Germinal center (tissue), 1 donor: ENCODE measurements around the gene TNFAIP2.

Source experiments
- DNase-seq: peaks from one replicate; pipeline ENCODE4 v3.0.0; 2012; ENCODE audit warnings: mixed read lengths, low spot score

TNFAIP2 gene

DNA sequence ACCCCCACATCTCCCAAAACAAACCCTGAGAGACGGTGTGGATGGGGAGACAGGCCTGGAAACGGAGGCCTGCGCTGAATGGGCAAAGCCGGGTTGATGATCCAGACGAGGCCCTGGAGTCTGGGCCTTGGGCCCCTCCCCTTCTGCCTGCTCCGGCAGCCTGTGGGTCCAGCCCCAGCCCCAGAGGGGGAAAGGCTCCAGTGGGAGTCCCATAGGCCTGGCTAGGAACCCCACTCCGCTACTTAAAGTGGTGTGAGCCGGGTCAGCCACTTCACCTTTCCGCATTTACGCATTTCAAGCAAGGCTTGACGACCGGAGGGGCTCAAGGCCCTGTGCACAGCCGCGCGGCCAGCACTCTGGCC, 695 bp upstream of the TNFAIP2 start:
- DNase-seq: no peak

DNA sequence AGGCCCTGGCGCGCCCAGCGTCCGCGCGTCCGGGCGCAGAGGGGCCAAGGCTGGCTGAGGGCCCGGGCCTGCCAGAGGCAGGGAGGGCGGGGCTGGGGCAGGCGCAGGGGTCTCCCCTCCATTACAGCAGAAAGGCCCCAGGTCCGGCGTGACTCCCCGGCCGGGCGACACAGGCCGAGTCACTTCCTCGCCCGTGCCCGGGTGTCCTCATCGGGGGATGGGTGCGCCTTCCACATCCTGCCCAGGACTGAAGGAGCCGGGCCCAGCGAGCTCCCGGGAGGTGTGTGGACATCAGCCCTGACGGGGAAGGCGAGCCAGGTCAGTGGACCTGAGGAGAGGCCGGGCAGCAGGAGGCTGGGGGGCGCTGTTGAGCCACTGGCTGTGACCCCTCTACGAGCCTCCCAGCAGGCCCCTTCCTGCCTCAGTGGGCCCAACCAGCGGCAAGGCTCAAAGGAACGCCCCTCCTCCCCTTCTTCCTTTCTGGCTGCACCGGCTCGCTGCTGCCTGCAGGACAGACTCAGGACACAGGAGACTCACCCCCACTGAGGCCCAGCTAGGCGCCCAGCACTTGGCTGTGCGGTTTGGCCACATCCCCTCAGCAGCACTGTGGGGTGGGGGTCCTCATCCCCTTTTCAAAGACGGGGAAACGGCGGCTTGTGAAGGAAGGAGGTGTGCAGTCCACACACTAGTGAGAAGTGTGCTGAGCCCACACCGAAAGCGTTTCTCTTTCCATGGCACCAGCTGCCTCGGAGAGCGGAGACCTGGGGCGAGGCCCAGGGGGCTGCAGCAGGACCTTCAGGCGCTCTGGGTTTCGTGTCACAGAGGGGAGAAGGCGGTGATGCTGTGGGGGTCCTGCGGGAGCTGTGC, 606 bp downstream of the TNFAIP2 start:
- no peak for DNase-seq

DNA sequence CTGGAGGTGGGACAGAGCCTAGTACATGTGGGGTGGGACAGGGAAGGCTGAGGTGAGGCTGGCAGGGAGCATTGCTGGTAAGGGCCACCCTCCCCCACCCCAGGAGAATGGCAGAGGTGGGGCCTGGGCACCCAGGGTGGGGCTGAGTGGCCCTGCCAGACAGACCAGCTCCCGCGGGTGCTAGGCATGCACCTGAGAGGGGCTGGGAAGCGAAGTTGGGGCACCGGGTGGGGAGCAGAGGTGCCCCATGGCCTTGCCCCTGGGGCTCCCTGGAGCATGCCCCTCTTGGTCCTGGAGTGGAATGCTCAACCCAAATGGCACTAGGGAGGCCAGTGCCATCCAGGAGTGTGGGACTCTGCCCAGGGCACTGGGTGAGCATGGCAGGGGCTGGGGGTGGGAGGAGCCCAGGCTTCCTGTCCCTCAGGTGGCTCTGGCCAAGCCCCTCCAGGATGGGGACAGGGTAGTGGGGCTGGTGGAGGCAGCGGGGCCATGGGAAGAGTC, 1.3 kb downstream of the TNFAIP2 start:
- no peak for DNase-seq

DNA sequence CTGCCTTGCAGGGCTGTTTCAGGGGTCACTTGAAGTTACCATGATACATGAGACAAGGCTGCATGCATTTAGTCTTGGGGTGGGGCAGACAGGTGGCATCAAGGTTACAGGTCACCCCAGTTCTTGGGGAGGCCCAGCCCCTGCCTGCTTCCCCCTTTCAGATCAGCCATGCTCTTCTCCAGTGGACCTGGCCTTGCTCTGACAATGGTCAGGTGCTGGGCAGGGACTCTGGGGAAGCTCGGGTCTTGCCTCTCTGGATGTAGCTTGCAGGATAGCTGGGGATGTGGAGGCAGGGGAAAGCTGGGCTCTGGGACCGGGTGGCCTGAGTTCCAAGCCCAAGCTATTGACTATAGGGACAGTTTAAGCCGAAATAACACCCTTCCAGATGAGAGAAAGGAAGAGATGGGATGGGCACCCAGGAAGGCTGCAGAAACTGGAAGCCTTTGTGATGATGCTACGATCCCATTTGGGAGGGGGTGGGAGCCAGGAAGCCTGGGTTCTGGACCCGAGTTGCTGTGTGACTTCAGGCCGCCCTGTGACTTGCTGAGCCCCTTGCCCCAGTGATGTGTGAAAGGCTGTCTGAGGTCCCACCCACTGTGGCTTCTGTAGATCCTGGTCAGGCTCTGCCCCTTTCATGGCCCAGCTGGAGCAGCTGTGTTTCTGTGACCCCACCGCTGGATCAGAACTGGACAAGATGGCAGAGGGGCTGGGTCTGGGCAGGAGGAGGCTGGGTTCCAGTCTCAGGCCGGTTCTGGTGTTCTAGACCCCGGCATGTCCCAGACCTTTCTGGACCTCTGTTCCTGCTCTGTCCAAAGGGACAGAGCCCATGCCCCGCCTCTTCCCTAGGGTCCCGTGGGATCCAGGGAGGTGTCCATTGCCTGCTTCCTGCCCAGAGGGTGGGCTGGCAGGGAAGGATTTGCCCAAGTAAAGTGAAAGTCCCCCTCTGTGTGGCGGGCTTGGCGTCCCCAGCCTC, 2.1 kb downstream of the TNFAIP2 start:
- DNase-seq: no peak

DNA sequence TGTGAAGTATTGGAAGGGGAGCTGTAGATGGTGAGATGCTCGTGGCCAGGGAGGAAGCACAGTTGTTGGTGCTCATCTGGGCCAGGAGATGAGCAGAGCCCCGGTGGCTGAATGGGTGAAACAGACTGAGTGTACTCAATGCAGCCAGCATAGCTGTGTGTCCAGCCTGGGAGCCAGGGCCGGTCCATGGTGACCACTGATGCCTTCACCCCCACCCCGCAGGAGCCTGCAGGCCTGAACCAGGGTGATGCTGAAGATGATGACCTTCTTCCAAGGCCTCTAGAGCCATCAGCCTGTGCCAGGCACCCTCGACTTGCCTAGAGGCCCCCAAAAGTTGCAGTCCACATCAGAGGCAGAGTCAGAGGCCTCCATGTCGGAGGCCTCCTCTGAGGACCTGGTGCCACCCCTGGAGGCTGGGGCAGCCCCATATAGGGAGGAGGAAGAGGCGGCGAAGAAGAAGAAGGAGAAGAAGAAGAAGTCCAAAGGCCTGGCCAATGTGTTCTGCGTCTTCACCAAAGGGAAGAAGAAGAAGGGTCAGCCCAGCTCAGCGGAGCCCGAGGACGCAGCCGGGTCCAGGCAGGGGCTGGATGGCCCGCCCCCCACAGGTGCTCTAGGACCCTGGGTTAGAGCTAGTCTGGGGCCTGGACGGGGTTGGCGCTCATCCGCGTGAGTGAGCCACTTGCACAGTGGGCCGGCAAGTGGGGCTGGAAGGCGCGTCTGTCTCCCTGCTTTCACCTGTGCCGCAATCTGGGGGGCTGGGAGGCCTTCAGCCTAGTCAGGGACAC, 3.0 kb downstream of the TNFAIP2 start:
- DNase-seq: no peak

DNA sequence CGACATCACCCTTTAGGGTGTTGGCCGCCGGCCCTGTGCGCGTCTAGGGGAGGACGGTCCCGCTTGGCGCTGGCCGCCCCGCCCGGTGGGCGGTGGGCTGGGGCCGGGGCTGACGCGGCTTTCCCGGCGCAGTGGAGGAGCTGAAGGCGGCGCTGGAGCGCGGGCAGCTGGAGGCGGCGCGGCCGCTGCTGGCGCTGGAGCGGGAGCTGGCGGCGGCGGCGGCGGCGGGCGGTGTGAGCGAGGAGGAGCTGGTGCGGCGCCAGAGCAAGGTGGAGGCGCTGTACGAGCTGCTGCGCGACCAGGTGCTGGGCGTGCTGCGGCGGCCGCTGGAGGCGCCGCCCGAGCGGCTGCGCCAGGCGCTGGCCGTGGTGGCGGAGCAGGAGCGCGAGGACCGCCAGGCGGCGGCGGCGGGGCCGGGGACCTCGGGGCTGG, 3.6 kb downstream of the TNFAIP2 start:
- no peak for DNase-seq

DNA sequence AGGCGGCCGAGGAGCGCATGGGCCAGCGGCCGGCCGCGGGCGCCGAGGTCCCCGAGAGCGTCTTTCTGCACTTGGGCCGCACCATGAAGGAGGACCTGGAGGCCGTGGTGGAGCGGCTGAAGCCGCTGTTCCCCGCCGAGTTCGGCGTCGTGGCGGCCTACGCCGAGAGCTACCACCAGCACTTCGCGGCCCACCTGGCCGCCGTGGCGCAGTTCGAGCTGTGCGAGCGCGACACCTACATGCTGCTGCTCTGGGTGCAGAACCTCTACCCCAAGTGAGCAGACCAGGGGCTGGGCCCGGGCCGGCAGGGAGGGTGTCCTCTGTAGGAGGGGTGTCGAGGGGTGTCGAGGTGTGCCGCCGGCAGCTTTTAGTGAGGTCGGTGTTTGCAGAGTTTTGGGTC, 4.1 kb downstream of the TNFAIP2 start:
- no peak for DNase-seq

DNA sequence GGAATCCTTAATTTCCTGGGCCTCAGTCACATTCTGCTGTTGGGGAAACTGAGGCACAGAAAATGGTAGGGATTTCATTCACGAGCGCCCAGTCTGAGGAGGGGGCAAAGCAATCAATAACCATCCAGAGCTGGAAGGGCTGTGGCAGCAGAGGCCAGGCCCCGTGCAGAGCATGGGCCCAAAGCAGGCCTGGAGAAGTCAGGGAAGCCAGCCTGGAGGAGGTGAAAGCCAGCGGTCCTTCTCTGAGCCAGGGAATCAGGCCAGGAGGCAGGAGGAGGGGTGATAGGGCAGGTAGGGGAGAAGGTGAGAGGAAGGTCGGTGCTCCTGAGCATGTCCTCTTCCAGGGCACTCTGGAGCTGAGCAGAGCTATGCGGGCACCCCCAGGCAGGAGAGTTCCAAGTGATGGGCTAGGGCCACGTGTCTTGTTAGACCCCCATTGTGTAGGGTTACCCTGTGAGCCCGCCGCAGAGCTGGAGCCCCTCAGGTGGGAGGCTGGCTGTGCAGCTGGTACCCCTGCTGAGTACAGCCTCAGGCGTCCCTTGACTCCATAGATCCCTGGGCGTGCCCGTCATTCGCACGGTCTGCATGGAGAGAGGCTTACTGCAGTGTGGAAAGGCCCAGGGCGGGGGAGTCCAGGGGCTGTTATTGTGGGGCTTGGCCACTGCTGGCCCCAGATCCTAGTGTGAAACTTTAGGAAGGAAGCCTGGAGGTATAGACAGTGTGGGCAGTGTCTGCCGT, 4.8 kb downstream of the TNFAIP2 start:
- no peak for DNase-seq

DNA sequence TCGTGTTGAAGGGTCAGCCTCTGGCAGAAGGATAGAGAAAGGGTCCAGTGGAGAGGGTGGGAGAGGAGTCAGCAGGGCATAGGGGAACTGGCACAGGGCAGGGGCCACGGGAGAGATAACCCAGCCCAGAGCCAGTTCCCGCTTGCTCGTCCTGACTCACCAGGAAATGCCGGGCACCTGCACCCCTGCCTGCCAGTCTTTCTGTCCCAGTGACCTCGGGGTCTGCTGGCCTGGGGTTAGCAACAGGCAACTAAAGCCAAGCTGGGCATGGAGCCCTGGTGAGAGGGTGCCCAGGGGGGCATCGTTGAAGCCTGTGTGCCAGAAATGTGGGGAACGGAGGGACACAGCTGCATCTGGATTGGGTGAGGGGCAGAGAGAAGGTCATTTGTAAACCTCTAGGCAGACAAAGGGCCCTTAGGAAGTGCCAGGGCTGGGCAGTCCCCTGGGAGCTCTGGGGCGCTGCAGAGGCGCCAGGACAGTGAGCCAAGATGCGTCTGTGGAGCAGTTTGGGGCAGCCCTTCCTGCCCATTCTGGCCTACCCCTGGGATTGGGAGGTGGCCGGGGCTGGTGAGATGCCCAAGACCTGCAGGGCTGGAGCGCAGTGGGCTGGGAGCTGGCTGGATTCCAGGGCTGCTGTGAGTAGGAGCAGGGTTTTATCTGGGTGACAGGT, 5.5 kb downstream of the TNFAIP2 start:
- DNase-seq: no peak

DNA sequence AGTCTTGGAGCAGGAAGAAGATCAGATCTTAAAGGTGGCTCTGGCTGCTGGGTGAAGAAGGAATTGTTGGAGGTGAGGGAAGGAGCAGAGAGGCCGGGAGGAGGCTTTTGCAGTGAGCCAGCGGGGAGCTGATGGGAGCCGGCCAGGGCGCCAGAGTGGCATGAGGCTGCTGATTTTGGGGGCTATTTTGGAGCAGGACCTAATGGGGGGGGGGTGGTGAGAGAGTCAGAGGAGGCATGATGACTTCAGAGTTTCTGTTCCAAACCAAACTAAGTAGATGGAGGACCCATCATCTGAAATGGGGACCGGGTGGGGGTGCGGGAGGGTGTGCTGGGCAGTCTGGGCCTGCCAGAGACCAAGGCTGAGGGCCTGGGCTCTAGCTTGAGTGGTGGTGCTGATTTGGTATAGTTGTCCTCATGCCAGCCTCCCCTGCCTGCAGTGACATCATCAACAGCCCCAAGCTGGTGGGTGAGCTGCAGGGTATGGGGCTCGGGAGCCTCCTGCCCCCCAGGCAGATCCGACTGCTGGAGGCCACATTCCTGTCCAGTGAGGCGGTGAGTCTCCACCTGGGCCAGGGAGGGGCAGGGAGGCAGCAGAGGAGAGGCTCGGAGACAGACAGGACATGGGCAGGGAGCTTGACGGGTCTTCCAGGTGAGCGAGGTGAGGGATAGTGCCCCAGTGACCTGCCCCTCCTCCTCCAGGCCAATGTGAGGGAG, 6.2 kb downstream of the TNFAIP2 start:
- DNase-seq: no peak

DNA sequence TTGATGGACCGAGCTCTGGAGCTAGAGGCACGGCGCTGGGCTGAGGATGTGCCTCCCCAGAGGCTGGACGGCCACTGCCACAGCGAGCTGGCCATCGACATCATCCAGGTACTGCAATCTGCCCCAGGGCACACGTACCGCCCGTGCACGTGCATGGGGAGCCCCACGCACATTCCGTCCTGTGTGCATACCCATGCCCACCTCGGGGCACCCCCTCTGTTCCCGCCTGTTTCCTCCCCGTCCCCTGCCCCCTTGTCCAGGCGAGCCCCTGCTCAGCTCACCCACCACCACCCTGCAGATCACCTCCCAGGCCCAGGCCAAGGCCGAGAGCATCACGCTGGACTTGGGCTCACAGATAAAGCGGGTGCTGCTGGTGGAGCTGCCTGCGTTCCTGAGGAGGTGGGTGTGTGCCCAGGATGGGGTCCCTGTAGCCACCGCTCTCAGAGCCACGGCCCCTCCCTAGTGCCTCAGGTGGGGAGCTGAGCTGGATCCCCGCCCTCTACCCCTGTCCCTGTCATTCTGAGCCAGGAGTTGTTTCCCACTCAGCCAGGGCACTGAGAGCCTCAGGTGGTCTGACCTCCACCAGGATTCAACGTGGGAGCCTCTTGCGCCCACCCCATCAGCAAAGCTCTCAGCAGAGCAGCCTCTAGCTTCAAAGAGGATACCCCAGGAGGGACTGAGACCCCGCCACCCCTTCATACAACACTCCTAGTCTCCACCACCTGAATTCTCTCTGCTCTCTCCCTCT, 6.9 kb downstream of the TNFAIP2 start:
- no peak for DNase-seq

DNA sequence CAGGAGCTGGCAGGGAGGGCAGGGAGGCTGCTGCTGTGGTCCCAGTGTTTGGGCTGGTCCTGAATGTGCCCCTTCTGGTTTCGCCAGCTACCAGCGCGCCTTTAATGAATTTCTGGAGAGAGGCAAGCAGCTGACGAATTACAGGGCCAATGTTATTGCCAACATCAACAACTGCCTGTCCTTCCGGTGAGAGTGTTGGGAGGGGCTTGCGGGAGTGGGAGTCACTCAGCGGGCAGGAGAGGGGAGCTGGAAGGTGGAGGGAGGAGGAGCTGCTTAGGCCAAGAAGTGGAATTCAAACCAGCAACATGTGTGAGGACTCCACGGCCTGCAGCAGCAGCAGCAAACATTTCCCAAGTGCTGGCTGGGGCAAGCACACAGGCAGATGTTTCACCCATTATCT, 7.7 kb downstream of the TNFAIP2 start:
- DNase-seq: no peak

DNA sequence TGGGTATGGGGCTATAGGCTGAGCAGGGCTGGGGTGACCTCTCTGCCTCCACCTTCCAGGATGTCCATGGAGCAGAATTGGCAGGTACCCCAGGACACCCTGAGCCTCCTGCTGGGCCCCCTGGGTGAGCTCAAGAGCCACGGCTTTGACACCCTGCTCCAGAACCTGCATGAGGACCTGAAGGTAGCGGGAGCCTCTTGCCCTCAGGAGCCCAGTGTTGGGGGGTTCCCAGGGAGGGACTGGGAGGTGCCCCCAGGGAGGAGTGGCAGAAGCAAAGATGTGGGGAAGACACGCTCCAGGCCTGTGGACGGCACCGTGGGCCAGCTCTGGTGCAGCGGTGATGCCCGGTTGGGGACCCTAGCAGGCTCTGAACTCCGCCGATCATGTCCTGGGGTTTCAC, 8.3 kb downstream of the TNFAIP2 start:
- DNase-seq: no peak

DNA sequence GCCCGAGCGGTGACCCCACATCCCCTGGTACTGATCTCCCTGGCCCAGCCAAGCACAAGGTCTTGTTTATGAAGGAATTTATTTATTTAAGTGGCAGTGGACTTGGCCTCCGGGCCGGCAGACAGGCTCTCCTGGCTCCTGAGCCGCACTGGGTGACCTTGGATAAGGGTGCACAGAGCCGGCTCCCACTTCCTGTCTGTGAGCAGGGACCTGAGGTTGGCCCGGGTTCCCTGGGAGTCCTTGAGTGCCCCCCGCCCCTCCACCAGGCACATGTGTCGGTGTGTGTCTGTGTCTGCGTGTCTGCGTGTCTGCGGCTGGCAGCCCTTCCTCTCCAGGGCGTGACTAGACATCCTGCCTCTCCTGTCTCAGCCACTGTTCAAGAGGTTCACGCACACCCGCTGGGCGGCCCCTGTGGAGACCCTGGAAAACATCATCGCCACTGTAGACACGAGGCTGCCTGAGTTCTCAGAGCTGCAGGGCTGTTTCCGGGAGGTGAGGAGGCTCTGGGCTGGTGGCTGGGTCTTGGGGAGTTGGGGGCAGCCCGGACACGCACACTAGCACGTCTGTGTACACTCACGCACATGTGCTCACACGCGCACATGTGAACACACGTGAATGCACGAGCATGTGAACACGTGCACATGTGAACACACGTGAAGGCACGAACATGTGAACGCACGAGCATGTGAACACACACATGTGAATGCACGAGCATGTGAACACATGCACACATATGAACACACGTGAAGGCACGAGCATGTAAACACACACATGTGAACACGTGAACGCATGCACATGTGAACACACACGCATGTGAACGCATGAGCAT, 9.3 kb downstream of the TNFAIP2 start:
- no peak for DNase-seq

DNA sequence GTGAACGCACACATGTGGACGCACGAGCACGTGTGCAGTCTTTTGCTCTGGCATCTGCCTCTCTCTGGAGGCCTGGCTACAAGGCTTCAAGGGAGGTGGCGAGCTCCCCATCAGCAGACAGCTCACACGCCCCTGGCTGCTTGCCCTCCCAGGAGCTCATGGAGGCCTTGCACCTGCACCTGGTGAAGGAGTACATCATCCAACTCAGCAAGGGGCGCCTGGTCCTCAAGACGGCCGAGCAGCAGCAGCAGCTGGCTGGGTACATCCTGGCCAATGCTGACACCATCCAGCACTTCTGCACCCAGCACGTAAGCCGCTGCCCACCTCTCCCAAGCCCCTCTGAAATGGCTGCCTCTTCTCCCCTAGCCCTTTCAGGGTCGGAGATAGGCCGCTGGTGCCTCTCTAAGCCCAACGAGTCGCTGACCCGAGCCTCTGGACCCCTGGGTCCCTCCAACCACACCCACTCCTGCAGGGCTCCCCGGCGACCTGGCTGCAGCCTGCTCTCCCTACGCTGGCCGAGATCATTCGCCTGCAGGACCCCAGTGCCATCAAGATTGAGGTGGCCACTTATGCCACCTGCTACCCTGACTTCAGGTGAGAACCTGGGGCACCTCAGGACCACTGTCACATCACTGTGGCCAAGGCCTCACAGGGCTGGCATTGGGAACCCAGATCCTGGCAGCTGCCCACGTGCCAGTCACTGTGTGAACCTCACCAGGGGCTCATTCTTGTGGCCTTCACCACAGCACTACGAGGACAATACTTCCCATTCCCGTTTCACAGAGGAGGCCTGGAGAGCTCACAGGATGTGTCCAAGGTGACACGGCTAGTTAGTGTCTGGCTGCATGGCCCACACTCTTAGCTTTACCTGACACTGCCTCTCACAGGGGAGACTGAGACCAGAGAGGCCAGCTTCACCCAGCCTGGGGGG, 10.2 kb downstream of the TNFAIP2 start:
- DNase-seq: no peak

DNA sequence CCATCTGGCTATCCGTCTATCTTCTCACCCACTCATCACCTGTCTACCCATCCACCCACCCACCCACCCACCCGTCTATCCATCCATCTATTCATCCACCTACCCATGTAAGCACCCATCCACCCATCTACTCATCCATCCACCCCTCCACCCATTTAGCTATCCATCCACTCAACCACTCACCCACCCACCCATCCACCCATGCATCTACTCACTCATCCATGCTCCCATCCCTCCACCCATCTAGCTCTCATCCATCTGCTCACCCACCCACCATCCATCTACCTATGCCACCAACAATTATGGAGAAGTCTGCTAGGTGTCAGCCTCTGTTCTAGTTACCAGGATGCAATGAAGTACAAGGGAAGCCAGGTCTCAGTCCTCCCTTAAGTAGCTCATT, 11.1 kb downstream of the TNFAIP2 start:
- DNase-seq: no peak

DNA sequence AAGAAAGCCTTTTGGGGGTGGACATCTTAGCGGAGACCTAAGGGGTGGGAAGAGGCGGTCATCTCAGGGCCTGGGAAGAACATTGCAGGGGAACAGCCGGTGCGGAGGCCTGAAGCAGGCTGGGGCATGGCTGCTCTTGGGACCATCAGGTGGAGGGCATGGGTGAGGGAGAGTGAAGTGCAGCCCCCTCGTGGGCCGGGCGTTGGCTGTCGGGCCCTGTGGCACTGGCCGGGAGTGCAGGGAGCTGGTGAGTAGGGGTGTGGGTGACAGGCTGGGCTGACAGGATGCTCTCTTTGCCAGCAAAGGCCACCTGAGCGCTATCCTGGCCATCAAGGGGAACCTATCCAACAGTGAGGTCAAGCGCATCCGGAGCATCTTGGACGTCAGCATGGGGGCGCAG, 11.7 kb downstream of the TNFAIP2 start:
- no peak for DNase-seq
